VCaP (cell line): ENCODE data around the gene TAOK3.

Experiments
- H3K27ac ChIP-seq: fragments of 450-650 bp; 2 replicates; pipeline ENCODE4 v1.5.1; 2017
- TF ChIP-seq, protein P1 (sequence below): fragments of 450-650 bp; conservative IDR thresholded peaks from 2 replicates; pipeline ENCODE4 v1.5.1; 2017; ENCODE audit warnings: mild to moderate bottlenecking, moderate library complexity

The TAOK3 gene

DNA sequence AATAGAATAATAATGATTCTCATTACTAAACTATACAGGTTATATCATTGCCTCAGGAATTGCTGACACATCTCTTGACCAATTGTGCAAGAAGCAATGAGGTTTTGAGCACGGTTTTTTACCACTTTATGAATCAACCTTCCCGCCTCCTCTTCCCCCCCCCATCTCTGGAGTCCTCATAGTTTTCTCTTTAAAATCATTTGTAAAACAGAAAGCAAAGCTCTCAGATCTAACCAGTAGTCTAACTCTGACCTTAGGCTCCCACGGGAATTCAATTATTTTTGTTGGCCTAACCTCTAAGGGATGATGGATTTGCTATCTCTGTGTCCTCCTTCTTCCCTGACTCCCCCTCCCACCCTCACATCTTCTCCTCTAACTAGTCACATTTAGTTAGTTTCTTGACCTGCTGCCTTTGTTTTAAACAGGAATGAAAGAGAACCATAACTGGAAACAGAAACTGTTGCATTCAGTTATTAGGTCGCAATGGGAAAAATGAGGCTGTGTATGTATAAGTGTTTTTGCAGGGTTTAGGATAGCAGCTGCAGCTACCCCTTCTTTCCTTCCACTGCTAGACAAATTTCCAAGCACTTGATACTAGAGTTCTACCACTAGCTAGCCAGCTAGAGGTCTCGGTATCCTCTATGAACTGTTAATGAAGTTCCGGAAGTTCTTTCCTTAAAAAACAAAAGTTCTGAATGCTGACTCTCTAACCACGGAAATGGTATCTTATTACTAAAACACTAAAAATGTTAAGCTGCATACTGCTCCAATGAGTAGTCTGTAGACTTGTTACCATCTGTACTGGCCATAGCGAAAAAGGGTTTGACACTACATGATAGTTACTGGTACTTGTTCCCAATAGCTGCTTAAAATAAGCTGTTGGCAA, 65.4 kb downstream of the TAOK3 start:
- H3K27ac ChIP-seq: no peak overlapping the region
- TF ChIP-seq, protein P1, sequence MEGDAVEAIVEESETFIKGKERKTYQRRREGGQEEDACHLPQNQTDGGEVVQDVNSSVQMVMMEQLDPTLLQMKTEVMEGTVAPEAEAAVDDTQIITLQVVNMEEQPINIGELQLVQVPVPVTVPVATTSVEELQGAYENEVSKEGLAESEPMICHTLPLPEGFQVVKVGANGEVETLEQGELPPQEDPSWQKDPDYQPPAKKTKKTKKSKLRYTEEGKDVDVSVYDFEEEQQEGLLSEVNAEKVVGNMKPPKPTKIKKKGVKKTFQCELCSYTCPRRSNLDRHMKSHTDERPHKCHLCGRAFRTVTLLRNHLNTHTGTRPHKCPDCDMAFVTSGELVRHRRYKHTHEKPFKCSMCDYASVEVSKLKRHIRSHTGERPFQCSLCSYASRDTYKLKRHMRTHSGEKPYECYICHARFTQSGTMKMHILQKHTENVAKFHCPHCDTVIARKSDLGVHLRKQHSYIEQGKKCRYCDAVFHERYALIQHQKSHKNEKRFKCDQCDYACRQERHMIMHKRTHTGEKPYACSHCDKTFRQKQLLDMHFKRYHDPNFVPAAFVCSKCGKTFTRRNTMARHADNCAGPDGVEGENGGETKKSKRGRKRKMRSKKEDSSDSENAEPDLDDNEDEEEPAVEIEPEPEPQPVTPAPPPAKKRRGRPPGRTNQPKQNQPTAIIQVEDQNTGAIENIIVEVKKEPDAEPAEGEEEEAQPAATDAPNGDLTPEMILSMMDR: no peak

- H3K27ac ChIP-seq: no peak overlapping the region
- TF ChIP-seq, protein P1: no peak
Measured at GRCh38 chr12:118304093-118304492, 68.6 kb downstream of the TAOK3 start.

- TF ChIP-seq, protein P1: no peak
Measured at GRCh38 chr12:118302053-118302452, 70.7 kb downstream of the TAOK3 start.

DNA sequence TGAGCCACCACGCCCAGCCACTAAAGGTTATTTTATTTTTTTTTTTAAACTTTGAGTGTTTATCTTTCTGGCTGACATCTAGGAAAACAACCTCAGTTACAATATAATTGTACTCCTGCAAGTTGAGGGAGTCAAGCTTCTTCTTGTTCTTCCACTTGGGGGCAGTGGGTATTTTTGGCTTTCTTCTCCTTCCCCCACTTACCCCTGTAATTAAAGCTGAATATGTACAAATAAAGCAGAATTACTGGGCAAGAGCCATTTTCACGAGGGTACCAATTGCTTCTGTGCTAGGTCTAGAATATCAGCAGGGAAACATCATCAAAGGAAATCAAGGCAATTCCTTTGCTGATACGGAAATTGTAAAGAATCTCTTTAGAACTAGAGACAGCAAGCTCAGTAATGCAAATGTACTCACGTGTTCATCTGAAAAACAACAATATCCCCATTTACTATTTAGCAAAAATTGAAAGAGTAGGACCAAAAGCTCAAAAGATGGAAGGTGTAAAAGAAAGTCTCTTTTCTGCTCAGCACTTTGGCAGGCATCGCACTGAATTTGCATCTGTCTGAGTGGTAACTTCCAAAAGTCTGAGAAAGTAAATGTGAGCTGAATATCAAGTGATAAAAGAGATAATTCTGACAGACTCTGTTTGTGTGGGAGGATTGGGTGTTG, 72.8 kb downstream of the TAOK3 start:
- TF ChIP-seq, protein P1: no peak
- no peak overlapping the region for H3K27ac ChIP-seq

More at GRCh38 chr12:118302053-118302452, 70.7 kb downstream of the TAOK3 start:
- H3K27ac ChIP-seq: no peak overlapping the region

DNA sequence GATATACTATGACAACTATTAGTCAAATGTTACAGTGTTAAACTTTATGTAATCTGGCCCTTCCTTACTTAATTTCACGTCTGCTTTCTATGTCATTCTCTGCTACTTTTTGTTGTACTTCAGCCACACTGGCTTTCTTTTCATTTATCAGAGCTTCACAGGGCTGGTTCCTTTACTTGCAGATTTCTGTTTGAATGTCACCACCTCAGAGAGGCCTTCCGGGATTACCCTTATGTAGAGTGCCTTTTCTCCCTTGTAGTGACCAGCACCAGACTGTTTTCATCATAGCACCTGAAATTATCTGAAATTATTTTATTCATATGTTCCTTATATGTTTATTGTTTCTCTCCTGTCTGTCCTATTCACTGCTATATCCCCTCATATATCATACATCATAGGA, 75.4 kb downstream of the TAOK3 start:
- TF ChIP-seq, protein P1: no peak
- H3K27ac ChIP-seq: no peak overlapping the region

DNA sequence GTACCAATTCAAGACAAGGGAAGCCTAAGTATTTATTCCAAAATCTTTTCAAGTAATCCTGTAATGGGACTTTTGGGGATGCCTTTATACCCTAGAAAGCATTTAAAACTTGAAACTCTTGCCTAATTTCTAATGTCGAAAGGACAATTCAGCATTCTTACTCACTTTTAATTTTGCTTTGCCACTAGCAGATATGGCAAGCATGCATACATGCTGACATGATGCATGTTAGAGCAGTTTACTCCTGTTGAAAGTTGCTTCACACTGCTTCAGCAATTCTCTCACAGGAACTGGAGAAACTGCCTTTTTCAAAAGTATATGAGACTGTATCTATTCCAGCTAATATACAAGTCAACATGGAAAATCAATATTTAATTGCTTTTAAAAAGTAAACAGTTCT, 79.9 kb downstream of the TAOK3 start:
- TF ChIP-seq, protein P1: no peak
- no peak overlapping the region for H3K27ac ChIP-seq

DNA sequence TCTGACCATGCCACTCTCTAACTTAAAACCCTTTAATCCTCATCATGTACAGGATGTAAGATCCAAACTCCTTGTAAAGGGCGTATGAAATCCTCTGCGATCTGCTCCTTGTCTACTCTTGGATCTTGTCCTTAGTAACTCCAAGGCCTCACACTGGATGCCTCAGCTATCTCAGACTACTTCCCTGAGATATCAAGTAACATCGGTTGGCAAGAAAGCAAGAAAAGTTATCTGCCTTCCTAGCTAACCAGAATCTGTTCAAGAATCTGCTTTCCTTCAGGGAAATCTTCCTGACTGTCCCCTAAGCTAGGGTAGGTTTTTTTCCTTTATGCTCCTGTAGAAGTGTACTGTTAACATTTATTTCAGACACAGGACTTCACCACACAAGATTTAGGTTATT, 82.6 kb downstream of the TAOK3 start:
- H3K27ac ChIP-seq: no peak overlapping the region

More for the DNA sequence above, 82.6 kb downstream of the TAOK3 start:
- TF ChIP-seq, protein P1: no peak
